ENCODE measurements around the gene DSCAML1.

Gene DSCAML1

DNA sequence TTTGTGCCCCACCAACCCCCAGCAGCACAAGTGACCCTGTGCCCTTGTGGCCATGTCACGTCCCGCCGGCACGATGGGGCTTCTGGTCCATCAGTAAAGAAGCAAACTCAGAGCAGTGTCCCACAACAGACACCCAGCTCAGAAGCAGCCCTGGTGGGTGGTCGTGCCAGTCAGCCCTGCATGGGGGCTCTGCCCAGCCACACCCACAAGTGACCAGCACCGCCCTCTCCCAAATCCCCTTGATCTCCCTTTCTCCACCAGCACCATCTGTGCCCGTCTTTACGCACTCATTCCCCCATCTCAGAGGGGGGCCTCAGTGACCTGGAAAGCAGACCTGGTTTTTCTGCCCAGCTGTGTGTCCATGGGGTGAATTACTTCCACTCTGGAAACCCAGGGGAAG is 149.1 kb downstream of the DSCAML1 start:
- in situ Hi-C loops (cut with MboI; ENCODE audit: low sequenced_read_pairs) = no loop called here

DNA sequence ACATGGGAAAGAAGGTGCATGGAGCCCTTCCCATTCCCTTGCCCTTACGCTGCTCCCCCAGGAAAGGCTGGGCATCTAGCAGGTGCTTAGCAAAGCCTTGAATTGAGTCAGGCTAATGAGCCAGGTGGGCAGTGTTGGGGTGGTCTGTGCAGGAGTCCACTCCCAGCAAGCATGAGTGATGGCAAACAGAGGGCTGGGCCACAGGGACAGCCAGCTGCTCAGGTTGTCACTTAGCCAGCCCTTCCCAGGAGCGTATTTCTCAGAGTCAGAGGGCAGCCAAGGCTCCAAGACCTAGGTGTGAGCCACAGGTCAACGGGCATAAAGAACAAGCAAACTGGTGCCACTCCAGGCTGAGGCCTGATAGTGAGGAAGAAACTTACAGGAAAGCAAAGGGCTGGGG is 149.8 kb downstream of the DSCAML1 start:
- in situ Hi-C loops (cut with MboI; ENCODE audit: low sequenced_read_pairs) = no loop called here

DNA sequence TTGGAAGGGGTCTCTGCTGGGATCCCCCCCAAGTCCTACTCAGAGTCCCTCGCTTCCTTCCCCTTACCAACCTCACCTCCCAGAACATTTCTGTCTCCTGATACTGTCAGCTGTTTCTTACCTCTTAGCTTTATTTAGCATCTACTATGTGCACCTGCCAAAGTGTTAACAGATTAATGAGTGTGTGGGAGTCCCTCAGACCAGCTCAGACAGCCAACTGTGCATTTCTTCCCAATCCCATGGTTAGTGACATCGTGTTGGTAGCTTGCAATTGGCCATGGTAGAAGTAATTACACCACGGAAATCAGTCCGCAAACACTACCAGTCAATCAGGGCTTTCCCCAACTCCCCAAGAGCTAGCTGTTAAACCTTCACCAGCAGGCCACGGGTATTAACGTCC is 150.6 kb downstream of the DSCAML1 start:
- in situ Hi-C loops (cut with MboI; ENCODE audit: low sequenced_read_pairs) = no loop called here

DNA sequence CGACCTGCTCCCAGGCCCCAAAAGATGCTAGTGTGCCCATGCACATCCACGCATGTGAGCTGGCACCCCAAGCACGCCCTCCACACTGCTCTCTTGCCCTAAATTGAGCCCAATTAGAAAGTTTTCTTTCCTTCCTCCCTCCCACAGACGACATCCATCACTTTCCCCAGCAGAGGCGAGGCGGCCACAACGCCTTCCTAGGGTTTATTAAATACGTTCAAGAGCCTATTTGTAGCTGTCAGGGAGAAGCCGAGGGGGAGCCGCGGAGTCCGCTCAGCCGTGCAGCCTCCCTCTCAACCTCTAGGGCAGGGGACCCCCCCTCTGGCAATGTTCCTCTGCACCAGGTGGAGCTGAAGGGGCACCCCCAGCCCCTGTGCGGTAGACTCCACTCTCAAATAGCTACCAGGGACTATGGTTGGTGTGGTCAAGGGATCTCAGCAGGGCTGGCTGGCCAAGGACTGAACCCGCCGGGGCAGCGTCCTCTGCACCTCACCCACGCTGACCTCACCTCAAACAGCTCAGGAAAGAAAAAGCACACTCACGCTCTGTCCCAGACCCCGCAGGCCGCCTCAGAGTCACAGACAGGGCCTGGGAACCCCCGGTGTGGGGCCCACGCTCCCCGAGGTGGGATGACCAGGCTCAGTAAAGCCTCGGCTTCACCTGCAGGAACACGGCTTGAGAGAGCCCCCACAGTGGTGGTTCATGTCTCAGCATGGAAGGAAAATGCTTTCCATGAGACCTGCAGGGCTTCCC is 152.4 kb downstream of the DSCAML1 start:
- in situ Hi-C loops (cut with MboI; ENCODE audit: low sequenced_read_pairs) = no loop called here

DNA sequence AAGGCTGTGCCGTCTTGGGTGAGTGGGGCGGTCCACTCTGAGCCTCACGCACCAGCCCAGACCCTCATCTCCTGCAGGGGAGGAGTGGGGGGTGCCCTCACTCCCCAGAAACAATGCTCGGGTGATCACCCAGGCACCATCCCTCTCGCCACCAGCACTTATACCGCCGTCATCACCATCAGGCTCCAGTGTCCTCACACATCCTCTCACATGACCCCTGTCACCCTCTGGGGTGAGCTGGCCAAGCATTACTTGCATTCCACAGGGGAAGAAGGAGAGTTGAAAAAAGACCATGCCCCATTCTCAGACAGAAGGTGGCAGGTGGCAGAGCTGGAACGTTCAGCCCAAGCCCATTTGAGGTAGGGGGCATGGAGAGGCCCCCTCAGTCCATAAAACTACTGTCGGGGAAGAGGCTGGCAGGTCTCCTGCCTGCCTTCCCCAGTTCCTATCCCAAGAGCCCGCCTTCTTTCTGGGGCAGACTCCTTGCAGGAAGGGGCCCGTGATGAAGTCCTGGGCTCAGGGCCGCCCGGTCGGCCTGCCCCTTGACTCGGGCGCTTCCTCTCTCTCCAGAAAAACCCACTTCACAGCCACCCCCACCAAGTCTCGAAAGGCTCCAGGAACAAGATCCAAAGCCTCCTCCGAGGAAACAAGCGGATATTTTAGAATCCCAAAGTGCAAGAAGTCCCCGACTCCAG is 153.3 kb downstream of the DSCAML1 start:
- in situ Hi-C loops (cut with MboI; ENCODE audit: low sequenced_read_pairs) = no loop called here

DNA sequence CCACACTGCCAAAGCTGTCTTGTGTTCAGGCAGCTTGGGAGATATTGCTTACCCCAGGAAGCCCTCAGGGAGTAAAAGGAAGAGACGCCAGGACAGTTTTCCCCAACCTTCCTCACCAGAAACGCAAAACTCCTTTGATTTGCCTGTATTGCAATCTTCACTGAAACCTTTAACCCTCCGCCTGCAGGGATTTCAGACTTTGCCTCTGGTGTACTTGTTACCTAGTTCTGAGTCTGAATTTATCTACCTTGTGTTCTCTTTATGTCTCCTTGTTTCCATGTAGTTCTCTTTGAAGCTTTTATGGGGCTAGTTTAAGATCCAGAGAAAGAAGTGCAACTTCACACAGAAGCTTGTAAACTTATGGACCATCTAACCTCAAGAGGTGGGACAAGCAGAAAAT is 154.2 kb downstream of the DSCAML1 start:
- in situ Hi-C loops (cut with MboI; ENCODE audit: low sequenced_read_pairs) = no loop called here

DNA sequence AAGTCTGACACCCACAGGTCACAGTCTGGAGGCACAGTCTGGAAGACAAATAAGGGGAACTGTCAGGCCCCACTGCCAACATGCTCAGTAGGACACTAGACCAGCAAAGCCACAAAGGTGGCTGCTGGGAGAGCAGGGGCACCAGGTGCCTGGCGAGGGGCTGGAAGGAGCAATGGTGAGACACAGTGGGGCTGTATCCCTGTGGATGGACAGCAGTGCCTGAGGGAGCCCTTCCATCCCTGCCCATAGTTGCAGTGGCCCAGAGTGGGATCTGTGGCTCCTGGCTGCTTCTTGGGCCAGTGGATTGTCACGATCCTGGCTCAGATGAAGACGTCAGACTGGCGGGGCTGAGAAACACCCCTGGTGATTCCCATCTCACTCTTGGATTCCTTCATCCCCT is 154.6 kb downstream of the DSCAML1 start:
- in situ Hi-C loops (cut with MboI; ENCODE audit: low sequenced_read_pairs) = no loop called here

DNA sequence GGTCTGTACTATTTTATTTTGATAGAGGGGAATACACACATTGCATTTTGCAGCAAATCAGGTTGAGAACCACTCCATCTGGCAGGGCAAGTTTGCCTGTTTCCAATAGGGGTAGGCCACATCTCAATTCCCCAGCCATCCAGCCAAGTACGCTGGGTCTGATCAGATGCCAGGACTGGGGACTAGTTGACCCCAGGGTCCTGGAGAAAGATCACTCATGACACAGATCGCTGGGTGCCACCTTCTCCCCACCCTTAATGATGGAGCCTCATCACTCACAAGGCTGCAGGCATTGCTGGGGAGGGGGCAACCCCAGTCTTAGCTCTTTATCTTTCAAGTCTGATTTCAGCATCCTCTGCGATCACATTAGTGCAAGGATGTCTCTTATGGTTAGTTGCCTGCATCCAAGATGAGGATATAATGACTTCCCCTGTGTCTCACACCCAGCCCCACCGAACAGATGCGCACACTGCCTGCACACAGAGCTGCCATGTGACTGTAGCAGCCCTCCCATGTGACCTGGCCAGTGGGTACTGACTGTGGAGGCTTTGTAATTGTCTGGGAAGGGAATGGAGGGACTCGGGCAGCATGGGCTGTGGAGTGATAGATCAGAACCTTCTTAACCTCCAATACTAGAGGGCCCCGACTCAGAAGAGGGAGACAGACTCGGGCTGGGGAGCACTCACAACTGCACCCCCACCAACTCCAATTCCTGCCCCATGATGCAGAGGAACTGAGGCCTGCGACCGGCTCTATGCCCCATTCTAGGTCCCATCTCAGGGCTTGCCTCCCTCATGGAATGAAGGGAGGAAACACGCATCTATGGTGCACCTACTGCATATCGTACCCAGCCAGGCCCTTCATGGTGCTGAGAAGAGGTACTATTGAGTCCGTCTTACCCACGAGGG is 155.8 kb downstream of the DSCAML1 start:
- in situ Hi-C loops (cut with MboI; ENCODE audit: low sequenced_read_pairs) = no loop called here

DNA sequence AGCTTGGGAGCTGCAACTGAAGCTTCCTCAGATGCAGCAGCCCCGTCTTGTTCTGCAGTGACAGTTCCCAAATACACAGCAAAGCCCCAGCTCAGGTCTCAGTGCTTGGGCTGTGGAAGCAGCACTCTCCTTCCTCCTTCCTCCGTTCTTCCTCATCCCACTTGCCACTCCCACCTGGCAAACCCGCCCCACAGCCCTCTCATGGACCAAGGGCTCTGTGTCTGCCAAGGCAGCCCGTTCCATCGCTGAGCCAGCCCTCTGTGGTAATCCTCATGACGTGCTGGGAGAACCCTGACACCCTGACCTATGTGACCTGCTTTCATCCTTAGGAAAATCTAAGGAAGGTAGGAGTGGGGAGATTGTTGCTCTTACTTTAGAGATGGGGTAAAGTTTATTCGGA is 157.0 kb downstream of the DSCAML1 start:
- in situ Hi-C loops (cut with MboI; ENCODE audit: low sequenced_read_pairs) = no loop called here

DNA sequence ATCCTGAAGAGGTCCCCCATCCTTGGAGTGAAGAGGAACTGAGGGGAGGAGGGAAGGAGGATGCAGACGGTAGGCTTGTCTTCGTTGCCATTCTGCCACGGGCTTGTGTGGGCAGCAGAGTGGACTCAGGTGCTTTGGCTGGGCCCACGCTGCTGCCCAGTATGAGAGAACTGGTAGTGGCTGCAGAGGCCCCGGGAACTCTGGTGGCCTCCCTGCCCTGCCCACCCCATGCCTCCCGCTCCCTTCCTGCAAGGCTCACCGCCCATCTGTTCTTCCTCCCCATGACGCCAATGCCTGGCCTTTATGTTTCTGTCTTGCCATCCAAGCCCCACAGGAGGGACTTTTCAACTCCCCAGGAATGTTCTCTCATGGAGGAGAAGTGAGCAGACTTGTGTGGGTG is 157.4 kb downstream of the DSCAML1 start:
- in situ Hi-C loops (cut with MboI; ENCODE audit: low sequenced_read_pairs) = no loop called here

DNA sequence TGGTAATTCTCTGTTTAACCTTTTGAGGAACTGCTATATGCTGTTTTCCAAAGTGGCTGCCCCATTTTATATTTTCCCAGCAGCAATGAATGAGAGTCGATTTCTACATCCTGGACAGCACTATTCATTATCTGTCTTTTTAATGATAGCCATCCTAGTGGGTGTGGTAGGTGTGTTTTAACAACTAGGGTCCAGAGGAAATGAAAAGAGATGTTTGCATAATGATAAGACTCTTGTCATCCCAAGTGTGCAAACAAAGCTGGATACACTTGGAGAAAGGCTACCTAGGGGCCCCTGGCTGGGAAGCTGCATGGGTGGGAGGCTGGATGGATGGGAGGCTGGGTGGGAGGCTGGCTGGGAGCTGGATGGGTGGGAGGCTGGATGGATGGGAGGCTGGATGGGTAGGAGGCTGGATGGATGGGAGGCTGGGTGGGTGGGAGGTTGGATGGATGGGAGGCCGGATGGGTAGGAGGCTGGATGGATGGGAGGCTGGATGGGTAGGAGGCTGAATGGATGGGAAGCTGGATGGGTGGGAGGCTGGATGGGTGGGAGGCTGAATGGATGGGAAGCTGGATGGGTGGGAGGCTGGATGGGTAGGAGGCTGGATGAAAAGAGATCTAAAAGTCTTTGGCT is 158.0 kb downstream of the DSCAML1 start:
- in situ Hi-C loops (cut with MboI; ENCODE audit: low sequenced_read_pairs) = no loop called here

DNA sequence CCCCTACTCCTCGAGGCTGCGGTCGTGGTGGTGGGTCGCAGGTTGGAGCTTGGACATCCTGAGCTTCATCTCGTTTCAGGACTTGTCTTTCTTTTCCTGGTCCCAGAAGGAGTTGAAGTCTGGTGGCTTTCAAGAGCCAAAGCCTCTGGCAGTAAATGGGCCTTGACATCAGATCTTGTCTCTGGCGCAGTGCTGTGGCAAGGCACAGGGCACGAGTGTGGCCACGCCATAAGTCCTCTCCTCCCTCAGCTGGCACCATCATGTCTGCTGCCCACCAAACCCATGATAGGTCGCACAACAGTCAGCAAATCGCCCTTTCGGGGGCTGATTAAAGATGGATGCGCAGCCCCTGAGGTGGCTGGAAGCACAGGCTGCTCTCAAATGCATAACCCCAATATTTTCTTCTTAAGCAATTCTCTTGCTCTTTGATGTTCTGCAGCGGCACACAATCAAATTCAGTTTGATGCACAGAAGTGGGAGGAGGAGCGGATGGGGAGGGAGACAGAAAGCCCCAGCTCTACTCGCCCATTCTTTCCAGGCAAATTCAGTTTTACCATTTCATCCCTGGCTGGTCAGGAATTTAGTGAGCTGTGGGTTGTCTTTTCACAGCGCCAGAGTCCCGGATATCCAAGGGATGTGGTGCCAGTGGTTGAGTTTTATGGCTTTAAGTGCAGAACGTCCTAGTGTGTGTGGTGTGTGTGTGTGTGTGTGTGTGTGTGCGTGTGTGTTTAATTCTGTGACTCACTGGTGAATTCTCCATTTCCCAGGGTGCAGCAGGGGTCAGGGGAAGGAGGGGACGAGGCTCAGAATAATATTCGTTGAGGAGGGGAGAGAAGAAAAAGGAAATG is 162.0 kb downstream of the DSCAML1 start:
- in situ Hi-C loops (cut with MboI; ENCODE audit: low sequenced_read_pairs) = no loop called here

DNA sequence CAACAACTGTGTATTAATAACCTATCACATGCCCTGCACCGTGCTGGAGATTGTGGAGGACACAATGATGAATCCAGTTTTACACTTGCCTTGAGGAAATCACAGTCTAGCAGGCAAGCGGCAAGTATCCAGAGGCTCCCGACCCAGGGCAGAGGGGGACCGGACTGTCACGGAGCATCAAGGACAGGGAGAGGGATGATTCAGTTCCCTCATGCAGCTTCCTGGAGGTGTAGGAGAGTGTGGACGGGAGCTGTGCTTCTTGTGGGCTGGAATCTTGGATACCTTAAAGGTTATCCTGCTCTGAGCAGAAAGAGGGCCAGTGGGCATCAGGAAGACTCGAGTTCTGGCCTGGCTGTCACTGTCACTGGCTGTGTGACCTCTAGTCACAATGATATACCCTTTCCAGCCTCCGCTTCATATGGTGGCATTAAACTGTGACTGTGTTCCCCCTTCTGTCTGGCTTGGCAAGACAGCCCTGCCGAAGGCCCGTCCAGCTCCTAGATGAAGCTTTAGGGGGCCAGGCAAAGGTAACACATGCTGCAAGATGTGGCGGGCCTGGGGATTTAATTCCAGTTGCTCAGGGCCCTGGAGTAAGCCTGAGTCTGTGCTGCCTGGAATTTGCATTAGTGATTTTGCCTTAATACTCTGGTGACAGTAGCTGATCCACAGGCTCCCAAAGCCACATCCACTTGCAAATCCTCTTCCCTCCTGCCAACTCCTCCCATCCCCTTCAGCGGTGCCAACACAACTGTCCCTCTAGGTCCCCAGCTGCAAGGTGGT is 162.8 kb downstream of the DSCAML1 start:
- in situ Hi-C loops (cut with MboI; ENCODE audit: low sequenced_read_pairs) = no loop called here

DNA sequence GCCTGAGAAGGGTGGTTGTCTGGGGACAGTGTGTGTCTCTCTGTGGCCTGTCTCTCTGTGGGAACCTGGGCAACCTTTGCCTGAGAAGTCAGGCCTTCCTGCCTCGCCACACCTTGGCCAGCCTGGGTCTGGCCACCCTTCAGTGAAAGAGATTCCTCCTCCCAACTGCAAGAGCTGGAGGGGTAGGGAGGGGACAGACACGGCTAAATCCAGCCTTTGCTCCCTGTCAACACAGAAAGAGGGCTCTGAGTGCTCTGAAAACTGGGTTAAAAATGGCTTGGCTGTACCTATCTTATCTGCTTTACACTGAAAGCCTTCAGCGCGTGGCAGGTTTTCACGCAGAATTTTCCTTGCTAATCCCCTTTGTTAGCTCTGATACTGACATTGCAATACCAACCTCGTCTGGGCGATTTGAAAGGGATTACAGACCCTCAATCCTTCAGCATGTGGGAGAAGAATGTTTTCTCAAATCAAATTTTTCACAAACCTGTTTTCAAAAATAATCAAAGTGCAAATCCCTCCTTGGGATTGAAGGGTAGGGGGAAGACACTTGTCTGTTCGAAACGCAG is 163.7 kb downstream of the DSCAML1 start:
- in situ Hi-C loops (cut with MboI; ENCODE audit: low sequenced_read_pairs) = no loop called here

DNA sequence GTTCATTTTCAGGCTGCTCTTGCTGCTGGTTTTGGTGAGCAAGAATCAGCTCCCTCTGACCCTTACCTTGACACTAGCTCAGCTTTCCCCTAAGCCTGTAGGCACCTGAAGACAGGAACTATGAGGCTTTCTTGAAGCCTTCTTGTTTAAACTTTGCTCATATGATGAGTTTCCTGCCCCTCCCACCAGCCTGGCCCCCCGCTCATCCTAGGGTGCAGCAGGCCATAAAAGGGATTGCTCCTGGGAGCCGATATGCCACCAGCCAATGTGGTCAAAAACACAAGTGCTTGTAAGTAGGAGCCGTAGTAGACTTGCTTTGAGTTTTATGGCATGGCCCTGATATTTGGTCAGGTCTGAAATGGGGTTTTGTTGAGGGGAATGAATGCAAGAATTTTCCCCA is 164.7 kb downstream of the DSCAML1 start:
- in situ Hi-C loops (cut with MboI; ENCODE audit: low sequenced_read_pairs) = no loop called here

DNA sequence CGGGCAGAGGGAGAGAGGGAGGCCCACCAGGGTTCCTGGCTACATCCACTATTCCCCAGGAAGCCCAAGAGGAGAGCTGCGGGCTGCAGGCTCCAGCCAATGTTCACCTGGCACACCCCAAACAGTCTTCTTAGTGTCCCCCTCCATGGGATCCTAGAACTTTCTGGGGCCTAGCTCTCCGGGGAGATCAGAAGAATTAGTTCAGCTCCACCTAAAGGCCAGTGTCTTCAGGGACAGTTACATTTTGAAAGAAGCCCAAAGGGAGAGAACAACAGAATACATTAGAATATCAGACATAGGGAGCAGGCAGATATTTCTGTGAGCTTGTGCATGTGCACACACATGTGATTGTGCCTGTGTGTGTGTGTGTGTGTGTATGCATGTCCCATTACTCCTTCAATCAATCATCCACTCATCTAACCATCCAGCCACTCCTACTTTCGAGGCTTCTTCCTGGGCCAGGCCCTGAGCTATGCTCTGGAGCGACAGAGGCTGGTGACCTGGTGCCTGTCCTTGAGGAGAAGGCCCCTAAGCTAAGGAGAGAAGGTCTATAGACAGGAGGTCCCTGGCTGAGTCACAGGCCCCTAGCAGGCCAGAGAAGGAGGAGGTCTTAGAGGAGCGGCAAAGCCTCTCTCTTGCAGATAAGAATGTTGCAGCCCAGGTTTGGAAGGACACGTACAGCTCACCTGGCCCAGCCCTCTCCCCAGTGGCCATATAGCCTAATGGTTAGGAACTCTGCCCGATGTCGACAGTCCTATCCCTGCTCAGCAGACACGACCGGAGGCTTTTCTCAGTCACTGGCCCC is 165.5 kb downstream of the DSCAML1 start:
- in situ Hi-C loops (cut with MboI; ENCODE audit: low sequenced_read_pairs) = no loop called here

DNA sequence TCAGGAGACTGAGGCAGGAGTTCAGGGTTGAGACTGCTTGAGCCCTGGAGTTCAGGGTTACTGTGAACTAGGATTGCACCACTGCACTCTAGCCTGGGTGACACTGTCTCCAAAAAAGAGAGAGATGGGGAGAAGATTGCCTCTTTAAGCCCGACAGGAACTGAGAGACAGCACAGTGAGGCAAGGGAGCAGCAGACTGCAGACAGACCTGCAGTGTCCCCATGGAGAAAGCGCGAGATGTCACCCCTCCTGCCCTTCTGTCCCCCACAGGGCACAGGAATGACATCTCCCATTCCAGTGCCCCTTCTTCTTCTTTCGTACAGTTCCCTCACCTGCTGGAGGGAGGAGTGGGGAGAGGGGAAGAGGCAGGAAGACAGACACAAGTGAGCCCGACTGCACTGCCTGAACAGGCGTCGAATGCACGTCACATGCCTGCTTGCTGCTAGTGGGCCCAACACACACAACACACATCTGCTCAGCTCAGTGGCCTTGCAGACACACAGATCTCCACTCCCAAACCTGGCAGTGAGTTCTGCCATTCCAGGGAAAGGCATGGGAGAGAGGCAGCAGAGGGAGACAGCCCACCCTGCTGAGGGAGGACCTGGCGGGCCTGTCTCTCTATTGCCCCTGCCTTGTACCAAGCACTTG is 167.0 kb downstream of the DSCAML1 start:
- in situ Hi-C loops (cut with MboI; ENCODE audit: low sequenced_read_pairs) = no loop called here

DNA sequence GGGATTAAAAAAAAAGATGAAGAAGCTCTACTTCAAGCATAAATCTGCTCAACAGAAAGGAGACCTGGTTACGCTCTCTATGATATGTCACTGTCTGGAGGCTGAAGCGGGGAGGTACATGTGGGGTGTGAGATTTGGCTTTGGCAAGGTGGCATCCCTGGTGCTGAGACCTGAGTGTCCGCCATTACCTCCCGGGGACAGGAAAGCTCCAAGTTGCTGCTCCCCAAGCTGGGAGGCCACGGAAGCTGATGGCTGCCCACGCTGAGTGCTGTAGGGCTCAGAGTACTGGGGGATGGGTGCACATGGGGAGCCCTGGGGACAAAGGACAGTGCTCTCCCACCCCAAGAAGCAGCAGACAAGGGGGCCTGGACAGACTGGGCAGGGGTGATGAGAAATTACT is 167.9 kb downstream of the DSCAML1 start:
- in situ Hi-C loops (cut with MboI; ENCODE audit: low sequenced_read_pairs) = no loop called here
